GM19043 (cell line): ENCODE measurements around the gene SLAMF6.
"Not testable (repeated sequence)": the region's sequence is repeated elsewhere in the genome, so short reads cannot be mapped to it uniquely, and the experiment has no call there.

Experiments used
- ATAC-seq: cut with Tn5 transposase; IDR thresholded peaks from one replicate; pipeline ENCODE4 v1.9.1; 2021; ENCODE audit warnings: low read depth; ENCODE audit not compliant: unreplicated experiment

Gene SLAMF6

DNA sequence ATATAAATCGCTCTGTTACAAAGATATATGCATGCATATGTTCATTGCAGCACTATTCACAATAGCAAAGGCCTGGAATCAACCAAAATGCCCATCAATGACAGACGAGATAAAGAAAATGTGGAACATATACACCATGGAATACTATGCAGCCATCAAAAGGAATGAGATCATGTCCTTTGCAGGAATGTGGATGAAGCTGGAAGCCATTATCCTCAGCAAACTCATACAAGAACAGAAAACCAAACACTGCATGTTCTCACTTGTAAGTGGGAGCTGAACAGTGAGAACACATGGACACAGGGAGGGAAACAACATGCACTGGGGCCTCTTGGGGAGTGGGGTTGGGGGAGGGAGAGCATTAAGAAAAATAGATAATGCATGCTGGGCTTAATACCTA, 5.5 kb downstream of the SLAMF6 start:
- ATAC-seq = not testable (repeated sequence)

DNA sequence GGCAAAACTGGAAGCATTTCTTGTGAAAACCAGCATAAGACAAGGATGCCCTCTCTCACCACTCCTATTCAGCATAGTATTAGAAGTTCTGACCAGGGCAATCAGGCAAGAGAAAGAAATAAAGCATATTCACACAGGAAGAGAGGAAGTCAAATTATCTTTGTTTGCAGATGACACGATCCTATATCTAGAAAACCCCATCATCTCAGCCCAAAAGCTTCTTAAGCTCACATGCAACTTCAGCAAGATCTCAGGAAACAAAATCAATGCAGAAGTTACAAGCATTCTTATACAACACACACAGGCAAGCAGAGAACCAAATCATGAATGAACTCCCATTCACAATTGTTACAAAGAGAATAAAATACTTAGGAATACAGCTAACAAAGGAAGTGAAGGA, 7.1 kb downstream of the SLAMF6 start:
- not testable (repeated sequence) for ATAC-seq

DNA sequence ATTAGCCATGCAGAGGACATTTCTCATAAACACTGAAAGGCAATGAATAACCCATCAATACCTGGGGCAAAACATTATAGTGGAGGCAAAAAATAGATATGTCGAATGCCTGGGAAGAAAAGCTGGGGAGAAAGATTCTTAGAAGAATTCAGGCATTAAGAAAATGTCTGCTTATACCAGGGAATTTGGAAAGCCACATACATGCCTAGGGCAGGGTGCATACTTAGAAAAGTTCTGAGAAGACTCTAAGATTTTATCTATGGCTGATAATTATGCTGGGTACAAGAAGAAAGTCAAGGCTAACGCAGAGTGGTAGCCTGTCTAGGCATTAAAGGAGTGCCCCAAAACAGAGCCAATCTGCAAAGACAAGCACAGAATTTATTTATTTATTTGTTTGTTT, 18.4 kb downstream of the SLAMF6 start:
- ATAC-seq = no peak

DNA sequence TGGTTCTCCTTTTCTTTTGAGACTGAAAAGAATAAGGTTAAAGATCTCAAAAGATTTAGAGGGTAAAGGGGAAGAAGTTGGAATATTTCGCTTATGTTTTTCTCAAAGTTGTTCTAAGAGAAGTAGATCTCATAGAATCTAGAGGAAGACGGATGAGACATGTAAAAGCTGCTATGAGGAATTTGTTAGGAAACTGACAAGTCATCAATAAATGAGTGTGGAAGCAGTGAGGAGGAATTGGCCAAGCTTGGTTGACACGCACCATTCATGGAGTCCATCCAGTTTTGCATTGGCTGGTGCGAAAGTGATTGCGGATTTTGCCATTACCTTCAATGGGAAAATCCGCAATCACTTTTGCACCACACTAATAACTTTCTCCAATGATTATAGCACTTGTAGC, 20.0 kb downstream of the SLAMF6 start:
- ATAC-seq = no peak

DNA sequence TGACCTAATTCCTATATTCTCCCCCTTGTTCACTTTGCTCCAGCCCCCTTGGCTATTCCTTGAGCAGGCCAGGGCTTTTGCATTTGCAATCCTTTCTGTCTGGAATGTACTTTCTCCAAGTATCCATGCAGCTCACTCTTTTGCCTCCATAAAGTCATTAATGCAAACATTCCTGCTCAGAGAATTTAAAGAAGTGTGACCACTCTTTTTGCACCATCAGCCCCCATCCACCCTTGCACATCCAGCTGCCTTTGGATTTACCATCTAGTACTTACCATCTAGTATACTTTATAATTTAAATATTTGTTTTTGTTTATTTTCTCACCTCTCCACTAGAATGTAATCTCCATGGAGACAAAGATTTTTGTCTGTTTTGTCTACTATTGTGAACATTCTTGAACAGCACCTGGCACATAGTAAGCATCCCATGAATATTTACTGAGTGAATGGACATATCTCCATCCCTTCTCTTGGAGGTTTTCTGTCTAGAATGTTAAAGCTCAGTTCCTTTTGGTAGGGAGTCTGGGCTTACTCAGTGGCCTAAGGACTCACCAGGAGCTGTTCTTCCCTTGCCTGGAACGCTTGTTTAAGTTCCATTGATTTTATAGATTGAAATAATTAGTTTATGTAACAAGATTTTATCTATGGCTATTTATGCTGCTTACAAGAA, 22.6 kb downstream of the SLAMF6 start:
- no peak for ATAC-seq

DNA sequence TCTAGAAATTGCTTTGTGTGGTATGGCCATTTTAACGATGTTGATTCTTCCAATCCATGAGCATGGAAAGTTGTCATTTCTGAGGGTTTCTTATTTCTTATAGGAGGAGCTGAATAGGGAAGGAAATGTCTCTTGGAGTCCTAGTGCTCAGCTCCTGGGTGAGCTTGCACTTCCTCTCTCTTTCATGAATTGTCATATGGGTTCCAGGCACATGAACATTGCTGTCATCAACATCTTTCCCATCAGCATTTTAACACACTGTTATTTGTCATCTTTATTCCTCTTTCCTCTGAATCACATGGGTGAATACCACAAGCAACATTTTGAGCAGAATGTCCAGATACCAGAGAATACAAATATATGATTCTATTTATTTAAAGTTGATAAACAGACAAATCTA, 23.4 kb downstream of the SLAMF6 start:
- no peak for ATAC-seq

DNA sequence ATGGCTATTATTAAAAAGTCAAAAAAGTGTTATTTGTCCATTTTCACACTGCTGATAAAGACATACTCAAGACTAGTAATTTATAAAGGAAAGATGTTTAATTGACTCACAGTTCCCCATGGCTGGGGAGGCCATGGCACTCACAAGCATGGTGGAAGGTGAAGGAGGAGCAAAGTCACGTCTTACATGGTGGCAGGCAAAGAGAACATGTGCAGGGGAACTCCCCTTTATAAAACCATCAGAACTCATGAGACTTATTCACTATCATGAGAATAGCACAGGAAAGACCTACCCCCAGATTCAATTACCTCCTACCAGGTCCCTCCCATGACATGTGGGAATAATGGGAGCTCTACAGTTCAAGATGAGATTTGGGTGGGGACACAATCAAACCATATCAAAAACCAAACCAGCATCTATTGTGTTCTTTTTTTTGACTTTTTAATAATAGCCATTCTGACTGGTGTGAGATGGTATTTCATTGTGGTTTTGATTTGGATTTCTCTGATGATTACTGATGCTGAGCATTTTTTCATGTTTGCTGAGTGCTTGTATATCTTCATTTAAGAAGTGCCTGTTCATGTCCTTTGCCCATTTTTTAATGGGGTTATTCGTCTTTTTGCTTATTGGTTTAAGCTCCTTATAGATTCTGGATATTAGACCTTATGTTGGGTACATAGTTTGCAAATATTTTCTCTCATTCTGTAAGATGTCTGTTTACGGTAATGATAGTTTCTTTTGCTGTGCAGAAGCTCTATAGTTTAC, 24.6 kb downstream of the SLAMF6 start:
- not testable (repeated sequence) for ATAC-seq

DNA sequence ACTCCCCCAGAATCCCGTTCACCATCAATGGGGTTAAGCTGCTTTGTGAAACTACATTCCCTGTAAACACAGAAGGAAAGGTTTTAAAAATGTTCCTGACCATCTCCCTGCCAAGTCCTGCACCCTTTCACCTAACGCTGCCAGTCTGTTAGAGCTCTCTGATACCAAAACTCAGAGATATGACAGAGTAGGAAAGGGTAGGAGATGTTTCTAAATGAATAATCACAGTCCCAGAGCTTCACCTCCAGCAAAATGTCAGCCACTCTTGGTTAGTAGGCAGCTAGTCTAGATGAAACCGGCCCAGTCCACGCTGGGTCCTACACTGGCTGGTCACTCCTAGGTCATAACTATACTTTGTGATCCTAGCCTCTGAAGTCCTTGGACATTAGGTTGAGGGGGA, 26.7 kb downstream of the SLAMF6 start:
- ATAC-seq = no peak

DNA sequence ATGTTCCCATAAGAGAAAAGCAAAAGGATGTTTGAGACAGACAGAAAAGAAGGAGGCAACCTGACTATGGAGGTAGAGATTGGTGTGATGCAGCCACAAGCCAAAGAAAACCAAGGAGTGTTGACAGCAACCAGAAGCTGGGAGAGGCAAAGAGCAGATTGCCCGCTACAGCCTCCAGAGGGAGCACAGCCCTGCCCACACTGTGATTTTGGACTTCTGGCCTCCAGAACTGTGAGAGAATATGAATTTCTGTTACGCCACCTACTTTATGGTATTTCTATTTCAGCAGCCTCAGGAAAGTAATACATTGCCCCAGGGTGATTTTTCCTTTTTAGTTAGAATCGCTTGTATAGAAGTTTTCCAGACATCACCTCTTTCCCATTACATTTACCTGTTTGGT, 28.4 kb downstream of the SLAMF6 start:
- ATAC-seq = no peak

DNA sequence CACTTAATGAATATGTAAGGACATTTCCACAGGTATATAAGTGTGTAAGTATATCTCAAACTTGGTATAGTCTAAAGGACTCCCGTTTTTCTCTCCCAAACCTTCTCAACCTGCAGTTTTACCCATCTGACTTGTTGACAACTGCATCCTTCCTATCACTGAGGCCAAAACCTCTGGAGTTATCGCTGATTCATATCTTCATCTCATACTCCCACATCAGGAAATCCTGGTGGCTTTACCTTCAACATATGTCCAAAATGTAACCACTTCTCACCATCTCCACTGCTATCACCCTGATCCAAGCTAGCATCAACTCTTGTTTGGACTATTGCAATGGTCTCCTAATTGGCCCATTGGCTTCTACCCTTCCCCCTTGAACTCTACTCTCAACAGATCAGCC, 30.4 kb downstream of the SLAMF6 start:
- no peak for ATAC-seq

DNA sequence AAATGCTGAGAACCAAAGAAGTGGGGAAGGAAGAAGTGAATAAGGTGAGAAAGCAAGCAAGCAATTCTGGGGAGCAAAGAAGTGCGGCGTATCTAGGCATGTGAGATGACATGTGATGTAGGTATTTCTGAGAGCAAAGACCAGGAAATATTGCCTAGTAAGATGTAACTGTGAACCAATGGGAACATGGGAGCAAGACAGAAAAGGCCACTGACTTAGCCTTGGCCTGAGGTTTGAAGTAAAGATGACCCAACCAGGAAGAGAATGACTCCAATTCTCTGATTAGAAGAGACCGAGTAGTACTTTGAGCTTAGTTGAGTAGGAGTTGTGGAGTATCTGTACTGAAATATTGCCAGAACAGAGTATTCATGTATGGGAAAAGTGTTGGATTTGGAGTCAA, 31.1 kb downstream of the SLAMF6 start:
- no peak for ATAC-seq

DNA sequence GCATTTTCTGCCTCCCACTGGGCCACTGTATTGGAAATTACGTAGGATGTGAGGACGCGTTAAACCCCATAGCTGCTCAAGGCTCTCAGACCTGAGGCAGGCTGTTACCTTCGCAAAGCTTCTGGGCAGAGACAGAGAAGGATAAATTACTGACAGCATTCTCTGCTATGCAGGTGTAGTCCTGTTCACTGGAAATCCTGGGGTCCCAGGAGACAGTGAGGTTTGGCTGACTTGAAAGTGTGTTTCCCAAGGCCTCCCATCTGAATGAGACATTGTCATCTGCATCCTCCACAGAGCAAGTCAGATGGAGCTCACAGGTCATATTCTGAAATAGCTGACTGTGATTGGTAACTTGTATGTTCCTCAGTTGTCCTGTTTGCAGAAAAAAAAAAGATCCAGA, 32.0 kb downstream of the SLAMF6 start:
- no peak for ATAC-seq

DNA sequence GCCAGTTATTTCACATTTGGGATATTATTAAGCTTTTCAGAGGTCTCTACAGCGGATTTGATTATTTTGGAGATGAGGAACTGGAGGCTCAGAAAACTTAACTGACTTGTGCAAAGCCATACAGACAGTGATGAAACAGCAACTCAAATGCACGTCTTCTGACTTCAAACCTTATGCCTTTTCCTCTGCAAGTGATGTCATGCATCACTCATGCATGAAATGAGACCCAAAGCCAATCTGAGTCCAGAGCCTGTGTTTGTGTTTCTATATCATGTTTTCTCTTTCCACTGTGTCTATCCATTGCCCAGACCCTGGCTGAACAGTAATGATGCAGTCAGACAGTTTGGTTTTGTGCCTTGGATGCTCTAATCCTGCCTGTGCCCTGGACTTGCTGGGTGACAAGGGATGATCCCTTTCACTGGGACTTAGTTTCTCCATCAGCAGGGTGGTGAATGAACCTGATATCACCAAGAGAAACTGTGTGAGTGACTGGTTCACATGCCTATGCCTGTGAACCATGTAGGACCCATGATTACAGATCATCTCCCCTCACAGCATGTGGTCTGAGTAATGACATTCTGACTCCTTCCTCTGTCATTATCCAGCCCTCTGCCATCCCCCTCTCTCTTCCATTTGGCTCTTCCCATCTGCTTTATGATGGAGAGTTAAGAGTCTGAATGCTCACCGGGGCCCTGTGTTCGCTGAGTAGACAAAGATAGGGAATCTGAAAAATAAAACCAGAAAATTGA, 33.4 kb downstream of the SLAMF6 start:
- ATAC-seq = no peak

DNA sequence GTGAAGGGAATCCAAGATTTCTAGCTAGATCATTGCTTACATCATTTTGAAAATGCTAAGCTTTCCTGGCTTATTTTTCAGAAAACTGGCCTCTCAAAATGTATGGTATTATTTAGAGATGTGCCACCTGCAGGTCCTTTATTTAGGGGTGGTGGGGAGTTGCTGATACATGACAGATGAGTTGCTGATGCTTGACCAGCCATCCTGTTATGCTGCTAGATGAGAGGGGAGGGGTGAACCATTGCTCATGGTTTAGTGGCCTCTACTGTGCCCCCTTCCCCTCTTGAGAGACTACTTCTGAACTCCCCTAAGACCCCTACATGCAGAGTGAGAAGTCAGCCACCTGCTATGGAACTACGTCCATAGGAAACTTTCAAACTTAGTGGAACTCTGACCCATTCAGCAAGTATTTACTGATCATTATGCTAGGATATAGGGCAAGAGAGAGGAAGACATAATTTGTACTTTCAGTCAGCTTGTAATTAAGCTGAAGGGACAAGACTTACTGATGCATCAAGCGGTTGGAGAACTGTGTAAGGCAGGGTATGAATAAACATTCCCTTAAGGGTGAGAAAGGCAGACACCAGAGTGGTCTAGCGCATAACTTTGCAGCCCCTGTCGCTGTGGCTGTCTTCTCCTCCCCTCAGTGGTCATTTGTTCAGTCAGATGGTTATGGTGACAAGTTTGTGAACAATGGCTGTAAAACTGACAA, 34.6 kb downstream of the SLAMF6 start:
- ATAC-seq = no peak

DNA sequence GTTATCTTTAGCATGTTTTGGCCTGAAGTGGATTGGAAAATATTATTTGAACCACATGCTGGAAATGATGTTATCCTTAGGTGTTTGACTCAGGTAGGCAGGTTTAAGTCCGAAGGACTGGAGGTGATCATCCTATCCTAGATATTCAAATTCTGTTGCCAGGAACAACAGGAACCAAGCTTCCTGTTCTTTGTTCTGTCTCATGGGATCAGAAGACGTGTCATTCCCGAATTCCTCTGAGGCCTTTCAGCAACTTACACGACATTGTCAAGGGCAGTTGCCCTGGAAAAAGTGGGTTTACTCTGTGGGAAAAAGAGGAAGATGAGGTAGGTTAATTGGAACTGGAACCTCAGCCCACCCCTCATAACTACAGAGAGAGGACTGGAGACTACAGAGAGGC, 36.6 kb downstream of the SLAMF6 start:
- ATAC-seq = no peak

DNA sequence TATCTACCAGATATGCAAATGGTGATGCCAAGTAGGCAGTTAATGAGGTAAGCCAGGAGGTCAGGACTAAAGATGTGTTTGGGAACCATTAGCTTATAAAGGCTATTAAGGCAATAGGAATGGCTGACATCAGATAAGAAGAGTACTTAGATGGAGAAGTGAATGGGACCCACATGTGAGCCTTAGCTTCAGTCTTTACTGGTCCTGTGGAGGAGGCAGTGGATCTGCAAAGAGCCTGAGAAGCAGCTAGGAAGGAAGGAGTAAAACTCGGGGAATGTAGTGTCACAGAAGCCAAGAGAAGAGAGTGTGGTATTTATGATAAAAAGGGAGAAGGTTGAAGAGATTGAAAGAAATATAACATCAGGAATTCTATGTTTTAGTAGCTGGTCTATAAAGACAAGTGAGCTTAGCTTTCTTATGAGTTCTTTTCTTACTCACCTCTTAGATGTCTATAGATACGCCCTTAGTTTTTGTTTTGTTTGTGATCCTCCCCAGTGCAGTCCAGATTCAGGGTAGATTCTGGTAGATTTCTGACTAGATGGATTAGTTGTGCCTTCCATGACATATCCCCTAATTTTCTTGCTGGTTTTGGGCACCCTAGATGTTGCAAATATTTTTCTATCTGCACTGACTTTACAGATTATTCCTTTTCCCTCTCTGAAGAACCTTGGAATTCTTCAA, 39.4 kb downstream of the SLAMF6 start:
- ATAC-seq = no peak

DNA sequence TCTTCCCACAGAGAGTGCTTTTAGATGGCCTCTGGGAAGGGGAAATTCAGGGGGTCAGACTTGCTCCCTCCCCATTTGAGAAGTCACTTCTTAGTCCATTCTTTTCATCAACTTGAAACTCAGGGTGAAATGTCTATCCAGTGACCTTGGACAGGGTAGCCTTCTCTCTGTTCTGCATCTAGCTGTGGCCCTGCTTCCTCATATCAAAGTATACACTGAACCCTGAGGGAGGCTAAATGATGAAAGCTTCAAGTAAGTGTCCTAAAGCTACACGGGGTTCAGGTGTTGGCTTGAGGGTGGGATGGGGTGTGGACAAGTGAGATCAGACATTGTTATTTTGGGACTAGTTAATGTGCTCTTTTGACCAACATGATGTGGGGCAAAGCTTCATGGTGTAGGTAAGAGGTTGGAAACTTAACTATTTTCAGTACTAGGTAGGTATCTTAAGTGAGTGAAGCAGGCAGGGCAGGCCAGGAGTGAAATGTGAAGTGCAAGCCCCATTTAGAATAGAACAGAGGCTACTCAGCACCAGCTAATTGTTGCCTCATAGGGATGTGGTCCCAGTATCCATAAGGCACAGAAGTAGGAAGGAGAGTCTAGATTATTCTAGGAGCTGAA, 41.0 kb downstream of the SLAMF6 start:
- no peak for ATAC-seq

DNA sequence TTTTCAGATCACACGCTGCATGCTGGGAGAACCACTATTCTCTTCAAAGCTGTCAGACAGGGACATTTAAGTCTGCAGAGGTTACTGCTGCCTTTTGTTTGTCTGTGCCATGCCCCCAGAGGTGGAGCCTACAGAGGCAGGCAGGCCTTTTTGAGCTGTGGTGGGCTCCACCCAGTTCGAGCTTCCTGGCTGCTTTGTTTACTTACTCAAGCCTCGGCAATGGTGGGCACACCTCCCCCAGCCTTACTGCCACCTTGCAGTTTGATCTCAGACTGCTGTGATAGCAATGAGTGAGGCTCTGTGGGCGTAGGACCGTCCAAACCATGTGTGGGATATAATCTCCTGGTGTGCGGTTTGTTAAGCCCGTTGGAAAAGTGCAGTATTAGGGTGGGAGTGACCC, 42.3 kb downstream of the SLAMF6 start:
- ATAC-seq = not testable (repeated sequence)

DNA sequence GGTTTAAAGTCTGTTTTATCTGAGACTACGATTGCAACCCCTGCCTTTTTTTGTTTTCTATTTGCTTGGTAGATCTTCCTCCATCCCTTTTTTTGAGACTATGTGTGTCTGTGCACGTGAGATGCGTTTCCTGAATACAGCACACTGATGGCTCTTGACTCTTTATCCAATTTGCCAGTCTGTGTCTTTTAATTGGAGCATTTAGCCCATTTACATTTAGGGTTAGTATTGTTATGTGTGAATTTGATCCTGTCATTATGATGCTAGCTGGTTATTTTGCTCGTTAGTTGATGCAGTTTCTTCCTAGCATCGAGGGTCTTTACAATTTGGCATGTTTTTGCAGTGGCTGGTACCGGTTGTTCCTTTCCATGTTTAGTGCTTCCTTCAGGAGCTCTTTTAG, 44.0 kb downstream of the SLAMF6 start:
- ATAC-seq = not testable (repeated sequence)
